ENCODE measurements around the gene LMNTD2.
A peak's percentile ranks its signal among the peaks of the same experiment; 100 is the strongest.
"Not testable (repeated sequence)": the region's sequence is repeated elsewhere in the genome, so short reads cannot be mapped to it uniquely, and the experiment has no call there.

LMNTD2 gene

DNA sequence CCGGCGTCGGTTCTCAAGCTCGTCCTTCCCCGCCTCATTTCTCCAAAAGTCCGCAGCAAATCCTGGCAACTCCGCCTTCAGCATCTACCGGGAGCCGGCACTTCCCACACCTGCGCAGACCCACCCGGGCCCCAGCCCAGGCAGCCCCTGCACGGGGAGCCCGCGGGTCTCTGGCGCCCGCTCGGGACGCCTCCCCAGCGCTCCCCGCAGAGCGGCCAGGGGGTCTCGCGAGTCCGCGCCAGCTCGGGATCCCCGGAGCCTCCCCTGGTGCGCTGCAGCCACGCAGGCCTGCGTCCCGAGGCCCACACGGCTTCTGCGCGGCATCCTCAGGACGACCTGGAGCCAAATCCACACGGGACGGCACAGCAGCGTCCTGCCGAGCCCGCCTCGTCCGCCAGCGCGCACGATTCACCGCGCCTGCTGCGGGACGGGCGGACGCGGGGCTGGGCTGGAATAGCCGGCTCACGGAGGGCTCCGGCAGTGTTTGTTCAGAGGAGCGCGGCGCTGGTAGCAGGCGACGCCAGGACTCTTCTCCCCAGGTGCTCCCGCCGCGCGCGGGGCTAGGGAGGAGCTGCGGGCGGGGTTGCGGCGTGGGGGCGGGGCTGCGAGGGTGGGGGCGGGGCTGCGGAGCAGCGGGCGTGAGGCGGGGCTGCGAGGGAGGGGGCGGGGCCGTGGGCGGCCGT is 14.9 kb upstream of the LMNTD2 start:
- no peak overlapping the region for H3K27ac ChIP-seq (replicated peaks)
- DNase-seq (ENCODE audit: low read depth in 1 of 2, low spot score in 1 of 2), result peak in 1 of 2 experiments; percentile 41
- peak overlapping the region; percentile 51 for H3K4me3 ChIP-seq (replicated peaks; ENCODE audit: insufficient read depth, low read length)

DNA sequence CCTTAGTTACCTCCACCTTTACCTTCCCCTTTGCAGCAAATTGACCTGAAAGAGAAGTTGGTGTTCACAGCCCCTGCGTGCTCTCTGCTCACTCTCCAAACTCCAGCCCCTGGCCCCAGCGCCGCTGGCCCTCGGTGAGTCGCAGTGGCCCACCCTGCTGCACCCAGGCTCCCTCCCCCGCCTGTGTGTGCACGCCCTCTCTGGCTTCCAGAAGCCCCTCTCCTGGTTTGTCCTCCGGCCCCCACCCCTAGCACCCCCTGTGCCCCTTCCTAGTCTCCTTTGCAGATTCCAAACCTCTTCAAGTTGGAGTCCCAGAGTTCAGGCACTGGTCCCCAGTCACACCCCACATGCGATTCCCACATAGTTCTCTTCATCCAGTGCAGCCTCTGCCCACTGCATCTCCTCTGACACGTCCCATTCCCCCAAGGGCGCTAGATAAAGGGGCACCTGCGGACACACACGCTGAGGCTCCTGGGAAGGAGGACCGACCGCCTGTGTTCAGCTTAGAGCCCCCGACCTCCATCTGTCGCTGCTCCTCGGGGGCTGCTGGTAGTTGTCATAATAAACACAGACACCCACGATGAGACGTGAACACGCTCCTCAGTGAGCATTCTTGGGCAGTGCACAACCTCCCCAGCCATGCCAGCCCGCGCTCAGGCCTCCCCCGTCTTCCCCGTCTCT is 14.2 kb upstream of the LMNTD2 start:
- peaks cover 5% of the 10 kb centered on the region for H3K27me3 ChIP-seq (ENCODE audit: insufficient read depth, poor library complexity, severe bottlenecking)
- no peak overlapping the region for H3K27ac ChIP-seq (replicated peaks)
- TF ChIP-seq GABPA (IDR thresholded peaks at IDR 0.05; ENCODE audit: low read depth) (no peak), POLR2AphosphoS5 (IDR thresholded peaks at IDR 0.05; ENCODE audit: low read depth) (no peak), SPI1 (IDR thresholded peaks at IDR 0.05; ENCODE audit: borderline replicate concordance, low read depth) (no peak)
- TF ChIP-seq, protein P1, sequence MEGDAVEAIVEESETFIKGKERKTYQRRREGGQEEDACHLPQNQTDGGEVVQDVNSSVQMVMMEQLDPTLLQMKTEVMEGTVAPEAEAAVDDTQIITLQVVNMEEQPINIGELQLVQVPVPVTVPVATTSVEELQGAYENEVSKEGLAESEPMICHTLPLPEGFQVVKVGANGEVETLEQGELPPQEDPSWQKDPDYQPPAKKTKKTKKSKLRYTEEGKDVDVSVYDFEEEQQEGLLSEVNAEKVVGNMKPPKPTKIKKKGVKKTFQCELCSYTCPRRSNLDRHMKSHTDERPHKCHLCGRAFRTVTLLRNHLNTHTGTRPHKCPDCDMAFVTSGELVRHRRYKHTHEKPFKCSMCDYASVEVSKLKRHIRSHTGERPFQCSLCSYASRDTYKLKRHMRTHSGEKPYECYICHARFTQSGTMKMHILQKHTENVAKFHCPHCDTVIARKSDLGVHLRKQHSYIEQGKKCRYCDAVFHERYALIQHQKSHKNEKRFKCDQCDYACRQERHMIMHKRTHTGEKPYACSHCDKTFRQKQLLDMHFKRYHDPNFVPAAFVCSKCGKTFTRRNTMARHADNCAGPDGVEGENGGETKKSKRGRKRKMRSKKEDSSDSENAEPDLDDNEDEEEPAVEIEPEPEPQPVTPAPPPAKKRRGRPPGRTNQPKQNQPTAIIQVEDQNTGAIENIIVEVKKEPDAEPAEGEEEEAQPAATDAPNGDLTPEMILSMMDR (IDR thresholded peaks at IDR 0.05; ENCODE audit: insufficient read depth, low read length), result no peak
- TF ChIP-seq, protein P2, sequence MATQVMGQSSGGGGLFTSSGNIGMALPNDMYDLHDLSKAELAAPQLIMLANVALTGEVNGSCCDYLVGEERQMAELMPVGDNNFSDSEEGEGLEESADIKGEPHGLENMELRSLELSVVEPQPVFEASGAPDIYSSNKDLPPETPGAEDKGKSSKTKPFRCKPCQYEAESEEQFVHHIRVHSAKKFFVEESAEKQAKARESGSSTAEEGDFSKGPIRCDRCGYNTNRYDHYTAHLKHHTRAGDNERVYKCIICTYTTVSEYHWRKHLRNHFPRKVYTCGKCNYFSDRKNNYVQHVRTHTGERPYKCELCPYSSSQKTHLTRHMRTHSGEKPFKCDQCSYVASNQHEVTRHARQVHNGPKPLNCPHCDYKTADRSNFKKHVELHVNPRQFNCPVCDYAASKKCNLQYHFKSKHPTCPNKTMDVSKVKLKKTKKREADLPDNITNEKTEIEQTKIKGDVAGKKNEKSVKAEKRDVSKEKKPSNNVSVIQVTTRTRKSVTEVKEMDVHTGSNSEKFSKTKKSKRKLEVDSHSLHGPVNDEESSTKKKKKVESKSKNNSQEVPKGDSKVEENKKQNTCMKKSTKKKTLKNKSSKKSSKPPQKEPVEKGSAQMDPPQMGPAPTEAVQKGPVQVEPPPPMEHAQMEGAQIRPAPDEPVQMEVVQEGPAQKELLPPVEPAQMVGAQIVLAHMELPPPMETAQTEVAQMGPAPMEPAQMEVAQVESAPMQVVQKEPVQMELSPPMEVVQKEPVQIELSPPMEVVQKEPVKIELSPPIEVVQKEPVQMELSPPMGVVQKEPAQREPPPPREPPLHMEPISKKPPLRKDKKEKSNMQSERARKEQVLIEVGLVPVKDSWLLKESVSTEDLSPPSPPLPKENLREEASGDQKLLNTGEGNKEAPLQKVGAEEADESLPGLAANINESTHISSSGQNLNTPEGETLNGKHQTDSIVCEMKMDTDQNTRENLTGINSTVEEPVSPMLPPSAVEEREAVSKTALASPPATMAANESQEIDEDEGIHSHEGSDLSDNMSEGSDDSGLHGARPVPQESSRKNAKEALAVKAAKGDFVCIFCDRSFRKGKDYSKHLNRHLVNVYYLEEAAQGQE (IDR thresholded peaks at IDR 0.05; ENCODE audit: insufficient replicate concordance, low read depth), result no peak
- DNase-seq (ENCODE audit: low read depth in 1 of 2, low spot score in 1 of 2), result no peak
- peak overlapping the region; percentile 51 for H3K4me3 ChIP-seq (replicated peaks; ENCODE audit: insufficient read depth, low read length)

More for the DNA sequence above, 14.9 kb upstream of the LMNTD2 start:
- peaks cover 4% of the 10 kb centered on the region for H3K27me3 ChIP-seq (ENCODE audit: insufficient read depth, poor library complexity, severe bottlenecking)
- TF ChIP-seq POLR2AphosphoS5 (IDR thresholded peaks at IDR 0.05; ENCODE audit: low read depth), result no peak
- TF ChIP-seq GABPA (IDR thresholded peaks at IDR 0.05; ENCODE audit: low read depth), result no peak
- TF ChIP-seq, protein P2 (IDR thresholded peaks at IDR 0.05; ENCODE audit: insufficient replicate concordance, low read depth), result no peak

DNA sequence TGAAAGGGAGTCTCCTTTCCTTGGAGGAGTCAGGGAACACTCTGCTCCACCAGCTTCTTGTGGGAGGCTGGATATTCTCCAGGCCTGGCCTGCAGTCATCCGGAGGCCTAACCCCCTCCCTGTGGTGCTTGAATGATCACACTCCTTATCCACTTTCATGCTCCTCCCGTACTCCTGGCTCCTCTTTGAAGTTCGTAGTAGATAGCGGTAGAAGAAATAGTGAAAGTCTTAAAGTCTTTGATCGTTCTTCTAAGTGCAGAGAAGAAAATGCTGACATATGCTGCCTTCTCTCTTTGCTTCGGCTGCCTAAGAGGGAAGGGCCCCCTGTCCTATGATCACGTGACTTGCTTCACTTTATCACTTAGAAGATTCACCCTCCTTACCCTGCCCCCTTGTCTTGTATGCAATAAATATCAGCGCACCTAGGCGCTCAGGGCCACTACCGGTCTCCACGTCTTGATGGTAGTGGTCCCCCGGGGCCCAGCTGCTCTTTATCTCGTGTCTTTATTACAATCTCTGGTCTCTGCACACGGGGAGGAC is 13.6 kb upstream of the LMNTD2 start:
- DNase-seq (ENCODE audit: low read depth in 1 of 2, low spot score in 1 of 2); H3K4me3 ChIP-seq (replicated peaks; ENCODE audit: insufficient read depth, low read length); H3K27ac ChIP-seq (replicated peaks): not testable (repeated sequence)
- peaks cover 11% of the 10 kb centered on the region for H3K27me3 ChIP-seq (ENCODE audit: insufficient read depth, poor library complexity, severe bottlenecking)

DNA sequence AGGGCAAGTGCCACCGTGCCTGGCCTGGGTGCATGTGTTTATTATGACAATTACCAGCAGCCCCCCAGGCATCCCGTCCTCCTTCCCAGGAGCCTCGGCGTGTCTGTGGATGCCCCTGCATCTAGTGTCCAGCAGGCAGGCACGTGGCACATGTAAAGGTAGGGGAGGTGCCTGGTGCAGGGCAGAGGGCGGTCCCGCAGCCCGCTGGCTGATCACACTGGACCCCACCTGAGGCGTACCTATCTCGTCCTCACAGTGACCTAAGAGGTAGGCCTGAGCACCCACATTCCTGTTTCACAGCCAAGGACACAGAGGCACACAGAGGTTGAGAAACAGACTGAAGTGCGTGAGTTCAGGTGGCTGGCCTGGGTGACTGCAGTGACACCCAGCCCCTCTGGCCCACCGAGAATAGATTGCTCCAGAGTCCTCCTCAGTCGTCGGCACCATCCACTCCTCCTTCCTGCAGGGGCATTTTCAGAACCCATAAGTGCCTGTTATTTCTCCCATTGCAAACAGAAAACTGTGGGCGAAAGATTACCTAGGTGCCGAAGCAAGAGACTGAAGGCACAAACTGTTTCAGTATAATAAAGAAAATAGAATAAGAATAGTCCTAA is 12.7 kb upstream of the LMNTD2 start:
- TF ChIP-seq, protein P2 (IDR thresholded peaks at IDR 0.05; ENCODE audit: insufficient replicate concordance, low read depth), result no peak
- no peak for TF ChIP-seq GABPA (IDR thresholded peaks at IDR 0.05; ENCODE audit: low read depth)
- no peak for TF ChIP-seq POLR2AphosphoS5 (IDR thresholded peaks at IDR 0.05; ENCODE audit: low read depth)
- no peak overlapping the region for H3K4me3 ChIP-seq (replicated peaks; ENCODE audit: insufficient read depth, low read length)
- no peak overlapping the region for H3K27ac ChIP-seq (replicated peaks)
- DNase-seq (ENCODE audit: low read depth in 1 of 2, low spot score in 1 of 2), result no peak
- peaks cover 12% of the 10 kb centered on the region for H3K27me3 ChIP-seq (ENCODE audit: insufficient read depth, poor library complexity, severe bottlenecking)
